ENCODE data around the gene TBL1XR1. TPM values are rescaled to one million over a fixed set of nuclear protein-coding genes. Genes with fewer than 3 reads are reported as not detected.
"Not testable (repeated sequence)": the region's sequence is repeated elsewhere in the genome, so short reads cannot be mapped to it uniquely, and the experiment has no call there.

TBL1XR1 gene
- total and polyA plus RNA-seq, 5 donors = 31.4 to 145 (median 140) TPM

DNA sequence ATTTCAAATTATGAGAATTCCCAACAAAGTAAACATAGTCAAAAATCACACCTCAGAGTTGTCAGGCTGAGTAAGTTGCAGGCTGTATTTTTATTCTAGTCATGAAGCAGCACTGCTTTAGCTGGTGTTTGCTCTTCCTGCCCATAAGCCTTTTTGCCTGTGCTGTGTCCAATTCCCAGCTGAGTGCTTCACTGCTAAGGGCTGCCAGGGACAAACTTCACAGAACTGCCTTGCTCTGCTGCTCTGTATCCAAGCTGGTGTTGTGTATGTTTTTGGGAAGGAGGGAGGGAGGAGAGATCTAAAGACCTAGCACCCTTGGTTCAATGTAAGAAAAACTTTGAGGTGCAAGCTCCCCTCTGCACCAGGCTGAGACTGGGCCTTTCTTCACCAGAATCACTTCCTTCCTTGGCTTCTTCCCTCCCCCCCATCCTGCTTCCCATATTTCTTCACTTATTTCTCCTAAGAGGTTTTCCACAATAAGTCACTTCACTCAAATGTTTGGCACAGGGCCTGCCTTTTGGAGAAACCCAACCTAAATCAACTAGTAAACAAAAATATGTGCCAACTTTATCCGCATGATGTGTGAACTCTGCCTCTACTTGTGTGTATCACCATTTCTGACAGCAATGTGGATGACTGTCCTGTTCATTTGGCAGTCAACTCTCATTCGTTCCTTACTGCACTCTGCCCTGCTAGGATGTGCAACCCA, 156.1 kb downstream of the TBL1XR1 start:
- no peak overlapping the region for H3K4me3 ChIP-seq (ENCODE audit: low read length)
- peak; percentile 85 to 95 for ATAC-seq
- no peaks in the 10 kb centered on the region for H3K27me3 ChIP-seq (ENCODE audit: control insufficient read depth, insufficient read depth)
- peaks cover 7% of the 10 kb centered on the region for H3K4me1 ChIP-seq (ENCODE audit: control insufficient read depth, insufficient read depth, low read length)
- DNase-seq = peak; percentile 45 to 61 (median 54)
- intact Hi-C loops (cut with DNase I) = no loop called here
- no peaks in the 10 kb centered on the region for H3K9me3 ChIP-seq (ENCODE audit: control insufficient read depth, low read length)
- WGBS = 36% methylated on average over 2 of the region's 2 CpGs
- H3K27ac ChIP-seq (ENCODE audit: low read length) = peak overlapping the region; percentile 95

DNA sequence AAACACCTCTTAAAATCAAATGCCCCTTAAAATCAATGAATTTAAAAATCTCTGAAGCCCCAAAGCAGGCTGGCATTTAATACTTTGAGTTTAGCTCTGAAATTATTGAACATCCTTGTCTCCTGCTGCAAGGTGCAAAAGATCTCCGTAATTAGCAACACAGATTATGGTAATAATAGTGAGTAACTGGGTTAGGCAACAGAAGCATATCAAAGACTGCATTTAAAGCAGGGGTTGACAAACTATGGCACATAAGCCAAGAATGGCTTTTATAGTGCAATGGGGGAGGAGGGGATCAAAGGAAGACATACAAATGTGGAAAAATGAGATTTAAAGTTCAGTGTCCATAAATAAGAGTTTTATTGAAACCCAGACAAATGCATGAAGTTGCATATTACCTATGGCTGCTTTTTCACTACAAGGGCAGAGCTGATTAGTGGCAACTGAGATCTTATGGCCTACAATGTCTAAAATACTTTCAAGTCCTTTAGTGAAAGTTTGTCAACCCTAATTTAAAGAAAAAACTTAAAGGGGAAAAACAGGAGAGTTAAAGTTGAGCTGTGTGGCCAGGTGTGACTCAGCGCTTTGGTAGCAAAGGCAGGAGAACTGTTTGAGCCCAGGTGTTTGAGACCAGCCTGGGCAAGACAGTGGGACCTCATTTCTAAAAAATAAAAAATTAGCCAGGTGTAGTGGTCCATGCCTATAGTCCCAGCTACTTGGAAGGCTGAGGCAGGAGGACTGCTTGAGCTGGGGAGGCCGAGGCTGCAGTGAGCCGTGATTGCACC, 157.6 kb downstream of the TBL1XR1 start:
- intact Hi-C loops (cut with DNase I) = loop anchor here in 1 of 4 donors (10.0 kb wide), 1 partner anchor 1285 kb away; no protein-coding TSS in a partner anchor
- ATAC-seq = no peak
- Histone ChIP-seq H3K27me3 (ENCODE audit: control insufficient read depth, insufficient read depth) (no peaks in the 10 kb centered on the region), H3K4me1 (ENCODE audit: control insufficient read depth, insufficient read depth, low read length) (peaks cover 7% of the 10 kb centered on the region), H3K27ac (ENCODE audit: low read length) (no peak overlapping the region), H3K9me3 (ENCODE audit: control insufficient read depth, low read length) (no peaks in the 10 kb centered on the region), H3K4me3 (ENCODE audit: low read length) (no peak overlapping the region)
- 91% methylated on average over 4 of the region's 4 CpGs for WGBS
- DNase-seq = no peak

DNA sequence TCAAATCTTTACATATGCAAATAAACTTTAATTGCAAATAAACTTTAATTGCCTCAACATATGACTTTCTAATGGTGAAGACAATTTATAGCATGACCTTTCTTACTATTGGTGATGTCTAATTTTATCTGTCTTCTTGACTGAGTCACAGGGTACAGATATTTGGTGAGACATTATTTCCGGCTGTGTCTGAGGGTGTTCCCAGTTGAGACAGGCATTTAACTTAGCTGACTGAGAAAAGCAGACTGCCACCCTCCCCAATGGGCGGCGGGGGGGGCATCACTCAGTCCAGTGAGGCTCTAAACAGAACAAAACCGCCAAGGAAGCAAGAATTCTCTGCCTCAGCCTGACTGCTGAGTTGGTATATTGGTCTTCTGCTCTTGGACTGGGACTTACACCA, 160.0 kb downstream of the TBL1XR1 start:
- H3K9me3 ChIP-seq (ENCODE audit: control insufficient read depth, low read length) = no peaks in the 10 kb centered on the region
- ATAC-seq (peak in 1 of 2 donors; percentile 49), DNase-seq (no peak)
- 80% methylated on average over 4 of the region's 4 CpGs for WGBS
- H3K4me1 ChIP-seq (ENCODE audit: control insufficient read depth, insufficient read depth, low read length) = peaks cover 7% of the 10 kb centered on the region
- H3K27ac ChIP-seq (ENCODE audit: low read length) = no peak overlapping the region
- H3K27me3 ChIP-seq (ENCODE audit: control insufficient read depth, insufficient read depth) = no peaks in the 10 kb centered on the region
- H3K4me3 ChIP-seq (ENCODE audit: low read length) = no peak overlapping the region
- intact Hi-C loops (cut with DNase I) = loop anchor here in 1 of 4 donors (10.0 kb wide), 1 partner anchor 1288 kb away; no protein-coding TSS in a partner anchor

GRCh38 chr3:177035676-177036075, 161.6 kb downstream of the TBL1XR1 start:
- peaks cover 3% of the 10 kb centered on the region for H3K4me1 ChIP-seq (ENCODE audit: control insufficient read depth, insufficient read depth, low read length)
- intact Hi-C loops (cut with DNase I) = loop anchor here in 1 of 4 donors (10.0 kb wide), 1 partner anchor 1289 kb away; no protein-coding TSS in a partner anchor
- no peak for ATAC-seq
- WGBS = 98% methylated on average over 4 of the region's 4 CpGs
- DNase-seq = no peak
- H3K4me3 ChIP-seq (ENCODE audit: low read length) = no peak overlapping the region
- no peak overlapping the region for H3K27ac ChIP-seq (ENCODE audit: low read length)
- no peaks in the 10 kb centered on the region for H3K27me3 ChIP-seq (ENCODE audit: control insufficient read depth, insufficient read depth)
- H3K9me3 ChIP-seq (ENCODE audit: control insufficient read depth, low read length) = no peaks in the 10 kb centered on the region

- Histone ChIP-seq H3K9me3 (ENCODE audit: control insufficient read depth, low read length) (no peaks in the 10 kb centered on the region), H3K27ac (ENCODE audit: low read length) (no peak overlapping the region), H3K4me3 (ENCODE audit: low read length) (no peak overlapping the region), H3K4me1 (ENCODE audit: control insufficient read depth, insufficient read depth, low read length) (peaks cover 3% of the 10 kb centered on the region), H3K27me3 (ENCODE audit: control insufficient read depth, insufficient read depth) (no peaks in the 10 kb centered on the region)
- 64% methylated on average over 3 of the region's 3 CpGs for WGBS
- ATAC-seq = no peak
- intact Hi-C loops (cut with DNase I) = loop anchor here in 1 of 4 donors (10.0 kb wide), 1 partner anchor 1290 kb away; no protein-coding TSS in a partner anchor
- DNase-seq = no peak
Observed at GRCh38 chr3:177034832-177035475, 162.3 kb downstream of the TBL1XR1 start.

DNA sequence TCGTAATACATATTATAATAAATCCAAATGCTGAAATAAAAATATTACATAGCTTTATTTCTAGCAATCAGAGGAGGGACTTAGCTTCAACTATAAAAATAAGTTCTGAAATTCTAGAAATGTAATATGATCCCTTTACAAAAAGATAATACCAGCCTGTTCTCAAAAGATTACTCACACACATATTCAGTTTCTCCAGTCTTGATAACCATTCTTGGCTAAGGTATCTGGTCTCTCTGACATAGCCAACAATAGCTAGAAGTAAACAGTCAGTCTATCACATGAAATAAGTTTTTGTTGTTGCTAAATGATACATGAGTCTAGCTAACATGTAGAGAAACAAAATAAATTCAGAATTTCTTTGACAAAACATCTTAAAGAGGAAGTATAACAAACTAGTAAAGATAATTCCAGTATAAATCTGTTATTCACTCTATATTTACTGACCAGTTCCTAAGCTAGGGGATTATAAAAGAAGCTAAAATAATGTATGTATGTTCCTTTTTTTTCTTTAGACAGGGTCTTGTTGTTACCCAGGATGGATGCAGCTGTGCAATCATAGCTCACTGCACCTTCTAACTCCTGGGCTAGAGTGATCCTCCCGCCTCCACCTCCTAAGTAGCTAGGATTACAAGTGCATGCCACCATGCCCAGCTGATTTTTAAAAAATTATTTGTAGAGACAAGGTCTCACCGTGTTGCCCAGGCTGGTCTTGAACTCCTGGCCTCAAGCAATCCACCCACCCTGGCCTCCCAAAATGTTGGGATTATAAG, 170.6 kb downstream of the TBL1XR1 start:
- WGBS = 96% methylated on average over 3 of the region's 3 CpGs

DNA sequence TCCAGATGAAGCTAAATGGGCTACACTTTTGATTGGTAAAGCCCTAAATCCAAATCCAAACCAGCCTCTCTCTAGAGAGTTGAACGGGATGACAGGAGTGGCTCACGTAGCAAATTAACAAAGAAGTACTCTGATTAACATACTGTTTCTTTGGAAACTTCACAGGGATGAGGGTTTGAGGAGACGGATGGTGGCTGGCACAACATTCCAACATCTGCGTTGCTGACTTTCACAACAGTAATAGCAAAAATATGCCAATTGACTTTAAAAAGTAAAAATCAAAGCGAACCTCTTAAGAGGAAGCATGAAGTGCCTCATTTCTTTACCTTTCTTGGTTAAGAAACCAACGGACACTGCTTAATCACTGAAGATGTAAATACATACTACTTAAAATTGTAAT, 181.4 kb downstream of the TBL1XR1 start:
- DNase-seq (no peak), ATAC-seq (no peak)
- Histone ChIP-seq H3K27me3 (ENCODE audit: control insufficient read depth, insufficient read depth) (no peaks in the 10 kb centered on the region), H3K9me3 (ENCODE audit: control insufficient read depth, low read length) (no peaks in the 10 kb centered on the region), H3K4me1 (ENCODE audit: control insufficient read depth, insufficient read depth, low read length) (no peaks in the 10 kb centered on the region), H3K4me3 (ENCODE audit: low read length) (no peak overlapping the region), H3K27ac (ENCODE audit: low read length) (no peak overlapping the region)
- 91% methylated on average over 6 of the region's 6 CpGs for WGBS
- intact Hi-C loops (cut with DNase I) = no loop called here

More for the DNA sequence above, 170.6 kb downstream of the TBL1XR1 start:
- H3K27ac ChIP-seq (ENCODE audit: low read length) = no peak overlapping the region
- no peak overlapping the region for H3K4me3 ChIP-seq (ENCODE audit: low read length)
- H3K9me3 ChIP-seq (ENCODE audit: control insufficient read depth, low read length) = no peaks in the 10 kb centered on the region
- H3K27me3 ChIP-seq (ENCODE audit: control insufficient read depth, insufficient read depth) = no peaks in the 10 kb centered on the region
- peaks cover 2% of the 10 kb centered on the region for H3K4me1 ChIP-seq (ENCODE audit: control insufficient read depth, insufficient read depth, low read length)
- intact Hi-C loops (cut with DNase I) = no loop called here
- ATAC-seq (peak; percentile 49 to 72), DNase-seq (no peak)

GRCh38 chr3:177013681-177014280, 183.5 kb downstream of the TBL1XR1 start:
- ATAC-seq = no peak
- no peak overlapping the region for H3K27ac ChIP-seq (ENCODE audit: low read length)
- no peaks in the 10 kb centered on the region for H3K4me1 ChIP-seq (ENCODE audit: control insufficient read depth, insufficient read depth, low read length)
- no peaks in the 10 kb centered on the region for H3K9me3 ChIP-seq (ENCODE audit: control insufficient read depth, low read length)
- intact Hi-C loops (cut with DNase I) = no loop called here
- H3K27me3 ChIP-seq (ENCODE audit: control insufficient read depth, insufficient read depth) = no peaks in the 10 kb centered on the region
- 84% methylated on average over 8 of the region's 8 CpGs for WGBS
- H3K4me3 ChIP-seq (ENCODE audit: low read length) = no peak overlapping the region
- DNase-seq = no peak

GRCh38 chr3:177005718-177006405, 191.4 kb downstream of the TBL1XR1 start:
- no peaks in the 10 kb centered on the region for H3K4me1 ChIP-seq (ENCODE audit: control insufficient read depth, insufficient read depth, low read length)
- no peaks in the 10 kb centered on the region for H3K27me3 ChIP-seq (ENCODE audit: control insufficient read depth, insufficient read depth)
- ATAC-seq = no peak
- H3K4me3 ChIP-seq (ENCODE audit: low read length) = no peak overlapping the region
- intact Hi-C loops (cut with DNase I) = no loop called here
- DNase-seq = no peak
- H3K27ac ChIP-seq (ENCODE audit: low read length) = no peak overlapping the region
- H3K9me3 ChIP-seq (ENCODE audit: control insufficient read depth, low read length) = no peaks in the 10 kb centered on the region

DNA sequence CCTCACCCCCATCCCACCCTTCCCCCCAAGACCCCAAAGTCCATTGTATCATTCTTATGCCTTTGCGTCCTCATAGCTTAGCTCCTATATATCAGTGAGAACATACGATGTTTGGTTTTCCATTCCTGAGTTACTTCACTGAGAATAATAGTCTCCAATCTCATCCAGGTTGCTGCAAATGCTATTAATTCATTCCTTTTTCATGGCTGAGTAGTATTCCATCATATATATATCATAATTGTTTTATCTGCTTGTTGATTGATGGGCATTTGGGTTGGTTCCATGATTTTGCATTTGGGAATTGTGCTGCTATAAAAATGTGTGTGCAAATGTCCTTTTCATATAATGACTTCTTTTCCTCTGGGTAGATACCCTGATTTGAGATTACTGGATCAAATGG, 197.1 kb downstream of the TBL1XR1 start:
- H3K27ac ChIP-seq (ENCODE audit: low read length); ATAC-seq; H3K9me3 ChIP-seq (ENCODE audit: control insufficient read depth, low read length); DNase-seq; H3K4me1 ChIP-seq (ENCODE audit: control insufficient read depth, insufficient read depth, low read length); H3K4me3 ChIP-seq (ENCODE audit: low read length); intact Hi-C loops (cut with DNase I); H3K27me3 ChIP-seq (ENCODE audit: control insufficient read depth, insufficient read depth): not testable (repeated sequence)
- WGBS = 97% methylated on average over 2 of the region's 2 CpGs

Data from right cardiac atrium (tissue), 5 donors.